GM12892 (cell line): ENCODE measurements around the gene KRTAP10-6.
"Not testable (repeated sequence)": the region's sequence is repeated elsewhere in the genome, so short reads cannot be mapped to it uniquely, and the experiment has no call there.

Source experiments
- DNase-seq: peaks from one replicate; pipeline ENCODE4 v3.0.0; 2011; ENCODE audit not compliant: insufficient read length
- FAIRE-seq: peaks from 2 replicates; lab custom pipeline; 2011; peaks lifted over from hg19 to GRCh38; lab: Jason Lieb, UNC
- POLR2A ChIP-seq: IDR thresholded peaks from 2 replicates; pipeline ENCODE4 v1.6.1; 2011; ENCODE audit warnings: low read depth, low read length, control low read depth
- POLR2AphosphoS5 ChIP-seq: IDR thresholded peaks from 2 replicates; pipeline ENCODE4 v1.6.1; 2011; ENCODE audit warnings: low read depth, low read length, control low read depth
- TAF1 ChIP-seq: IDR thresholded peaks from 2 replicates; pipeline ENCODE4 v1.6.1; 2011; ENCODE audit warnings: low read depth, mild to moderate bottlenecking, control low read depth, low read length, borderline replicate concordance

Gene KRTAP10-6

GRCh38 chr21:44613386-44614155 lies 21.3 kb upstream of the KRTAP10-6 start:
- FAIRE-seq = no peak
- no peak for DNase-seq
- TF ChIP-seq TAF1 (no peak), POLR2AphosphoS5 (no peak), POLR2A (no peak)

GRCh38 chr21:44612669-44613229 lies 20.4 kb upstream of the KRTAP10-6 start:
- FAIRE-seq (no peak), DNase-seq (no peak)
- TF ChIP-seq POLR2AphosphoS5 (no peak), POLR2A (no peak), TAF1 (no peak)

GRCh38 chr21:44612029-44612486 lies 19.8 kb upstream of the KRTAP10-6 start, which contains the start of gene KRTAP10-8:
Gene KRTAP10-8 (plus strand): TSS chr21:44612079. CDS start chr21:44612101, 22 bp downstream.
- DNase-seq (no peak), FAIRE-seq (no peak)
- TF ChIP-seq POLR2A (no peak), TAF1 (no peak), POLR2AphosphoS5 (no peak)

- TF ChIP-seq POLR2A (no peak), POLR2AphosphoS5 (no peak), TAF1 (no peak)
- FAIRE-seq = no peak
- no peak for DNase-seq
These were observed 19.2 kb upstream of the KRTAP10-6 start for GRCh38 chr21:44611551-44611950.

DNA sequence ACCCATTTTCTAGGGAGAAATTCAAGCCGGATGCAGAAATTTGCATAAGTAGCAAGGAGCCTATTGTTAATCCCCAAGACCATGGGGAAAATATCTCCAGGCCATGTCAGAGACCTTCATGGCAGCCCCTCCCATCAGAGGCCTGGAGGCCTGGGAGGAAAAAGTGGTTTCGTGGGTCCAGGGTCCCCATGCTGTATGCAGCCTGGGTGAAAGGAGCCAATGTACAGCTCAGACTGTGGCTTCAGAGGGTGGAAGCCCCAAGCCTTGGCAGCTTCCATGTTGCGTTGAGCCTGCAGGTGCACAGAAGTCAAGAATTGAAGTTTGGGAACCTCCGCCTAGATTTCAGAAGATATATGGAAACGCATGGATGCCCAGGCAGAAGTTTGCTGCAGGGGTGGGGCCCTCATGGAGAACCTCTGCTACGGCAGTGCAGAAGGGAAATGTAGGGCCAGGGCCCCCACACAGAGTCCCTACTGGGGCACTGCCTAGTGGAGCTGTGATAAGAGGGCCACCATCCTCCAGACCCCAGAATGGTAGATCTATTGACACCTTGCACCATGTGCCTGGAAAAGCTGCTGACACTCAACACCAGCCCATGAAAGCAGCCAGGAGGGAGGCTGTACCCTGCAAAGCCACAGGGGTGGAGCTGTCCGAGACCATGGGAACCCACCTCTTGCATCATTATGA lies 18.0 kb upstream of the KRTAP10-6 start:
- FAIRE-seq, DNase-seq: not testable (repeated sequence)

- FAIRE-seq = no peak
- DNase-seq = no peak
- TF ChIP-seq POLR2AphosphoS5 (no peak), TAF1 (no peak), POLR2A (no peak)
These were observed 16.9 kb upstream of the KRTAP10-6 start for GRCh38 chr21:44609193-44609592.

- DNase-seq (no peak), FAIRE-seq (no peak)
- no peak for TF ChIP-seq POLR2AphosphoS5
These were observed 14.2 kb upstream of the KRTAP10-6 start for GRCh38 chr21:44606495-44606894.

DNA sequence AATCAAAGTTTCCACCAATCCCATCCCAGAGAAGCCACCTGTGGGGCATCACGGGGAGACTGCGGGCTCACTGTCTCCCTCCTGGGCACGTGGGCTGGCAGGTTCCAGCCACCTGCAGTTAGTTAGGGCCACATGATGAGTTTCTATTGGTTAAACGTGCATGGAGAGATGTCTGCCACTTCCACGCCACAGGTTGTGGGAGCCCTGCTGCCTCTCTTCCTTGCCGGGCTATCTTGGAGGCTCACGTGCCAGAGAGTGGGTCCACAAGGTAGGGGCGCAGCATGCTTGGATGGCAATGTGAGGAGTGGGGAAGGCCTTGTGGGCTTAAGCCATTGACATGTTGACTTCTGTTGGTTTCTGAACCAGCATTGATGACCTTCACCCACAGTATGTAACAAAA lies 11.6 kb upstream of the KRTAP10-6 start:
- FAIRE-seq (no peak), DNase-seq (no peak)
- TF ChIP-seq POLR2AphosphoS5 (no peak), TAF1 (no peak), POLR2A (no peak)

GRCh38 chr21:44603109-44603875 lies 11.0 kb upstream of the KRTAP10-6 start:
- FAIRE-seq (no peak), DNase-seq (no peak)
- TF ChIP-seq POLR2AphosphoS5 (no peak), TAF1 (no peak), POLR2A (no peak)

- no peak for FAIRE-seq
- TF ChIP-seq POLR2AphosphoS5 (no peak), POLR2A (no peak), TAF1 (no peak)
- DNase-seq = no peak
These were observed 10.2 kb upstream of the KRTAP10-6 start for GRCh38 chr21:44602463-44602850.
